ENCODE measurements around the gene CMSS1. TPM values are rescaled to one million over a fixed set of nuclear protein-coding genes. Genes with fewer than 3 reads are reported as not detected.
"Not testable (repeated sequence)": the region's sequence is repeated elsewhere in the genome, so short reads cannot be mapped to it uniquely, and the experiment has no call there.

Gene CMSS1
- total and polyA plus RNA-seq, 11 donors: 13.5 to 48.4 (median 34.8) TPM

GRCh38 chr3:100090669-100091005 lies 273.0 kb downstream of the CMSS1 start:
- peak in 3 of 4 donors; percentile 12 to 41 (median 16) for ATAC-seq
- Histone ChIP-seq H3K27me3 (no peaks in the 10 kb centered on the region), H3K36me3 (no peaks in the 10 kb centered on the region), H3K9me3 (no peaks in the 10 kb centered on the region), H3K4me3 (no peak overlapping the region), H3K27ac (peak overlapping the region in 1 of 12 donors; percentile 6), H3K4me1 (peaks cover 0 to 35% (median 17%) of the 10 kb centered on the region in 12 donors)
- intact Hi-C loops (cut with DNase I): no loop called here
- peak in 1 of 12 donors; percentile 4 for TF ChIP-seq CTCF (IDR thresholded peaks at IDR 0.05)
- TF ChIP-seq POLR2A (IDR thresholded peaks at IDR 0.05): no peak
- no peak for DNase-seq

- H3K27me3 ChIP-seq: no peaks in the 10 kb centered on the region
- TF ChIP-seq POLR2A (IDR thresholded peaks at IDR 0.05): no peak
- no peak for TF ChIP-seq CTCF (IDR thresholded peaks at IDR 0.05)
- H3K4me3 ChIP-seq: no peak overlapping the region
- intact Hi-C loops (cut with DNase I): no loop called here
- WGBS, 4 donors: 94 to 100% (median 96%) methylated on average over 1 of the region's 1 CpG
- DNase-seq (no peak), ATAC-seq (no peak)
- H3K9me3 ChIP-seq: no peaks in the 10 kb centered on the region
- no peak overlapping the region for H3K27ac ChIP-seq
- no peaks in the 10 kb centered on the region for H3K36me3 ChIP-seq
- peaks cover 0 to 38% (median 31%) of the 10 kb centered on the region in 12 donors for H3K4me1 ChIP-seq
Observed at GRCh38 chr3:100093831-100094230, 276.2 kb downstream of the CMSS1 start.

- ATAC-seq; DNase-seq; H3K36me3 ChIP-seq; H3K27me3 ChIP-seq; intact Hi-C loops (cut with DNase I); H3K9me3 ChIP-seq; H3K4me3 ChIP-seq: not testable (repeated sequence)
- 94 to 97% (median 96%) methylated on average over 1 of the region's 1 CpG for WGBS, 4 donors
- Histone ChIP-seq H3K27ac (peak overlapping the region in 1 of 12 donors; percentile 85), H3K4me1 (peaks cover 0 to 36% (median 23%) of the 10 kb centered on the region in 12 donors)
Observed at GRCh38 chr3:100096286-100096685, 278.6 kb downstream of the CMSS1 start.

- no peak overlapping the region for H3K4me3 ChIP-seq
Observed at GRCh38 chr3:100096866-100097265, 279.2 kb downstream of the CMSS1 start.

More at GRCh38 chr3:100096866-100097265, 279.2 kb downstream of the CMSS1 start:
- Histone ChIP-seq H3K27me3 (no peaks in the 10 kb centered on the region), H3K27ac (peak overlapping the region in 10 of 12 donors; percentile 36 to 88 (median 80)), H3K36me3 (no peaks in the 10 kb centered on the region), H3K9me3 (no peaks in the 10 kb centered on the region), H3K4me1 (peaks cover 0 to 36% (median 23%) of the 10 kb centered on the region in 12 donors)
- no peak for DNase-seq
- 83 to 92% (median 90%) methylated on average over 2 of the region's 2 CpGs for WGBS, 4 donors
- TF ChIP-seq CTCF (IDR thresholded peaks at IDR 0.05): no peak
- TF ChIP-seq POLR2A (IDR thresholded peaks at IDR 0.05): no peak
- ATAC-seq: peak in 2 of 4 donors; percentile 18 to 33
- intact Hi-C loops (cut with DNase I): no loop called here

All from heart left ventricle (tissue), 16 donors.